ENCODE results near the gene MTMR2.
"Not testable (repeated sequence)": the region's sequence is repeated elsewhere in the genome, so short reads cannot be mapped to it uniquely, and the experiment has no call there.

MTMR2 gene

GRCh38 chr11:95835351-95835750 lies 88.6 kb downstream of the MTMR2 start:
- DNase-seq = no peak
- TF ChIP-seq GATA1 (IDR thresholded peaks at IDR 0.05; ENCODE audit: low read depth, low read length) (no peak), POLR2A (IDR thresholded peaks at IDR 0.05; ENCODE audit: low read length) (no peak)

- DNase-seq = no peak
- TF ChIP-seq POLR2A (IDR thresholded peaks at IDR 0.05; ENCODE audit: low read length) (no peak), GATA1 (IDR thresholded peaks at IDR 0.05; ENCODE audit: low read depth, low read length) (no peak)
Observed at GRCh38 chr11:95833378-95833777, 90.5 kb downstream of the MTMR2 start.

- no peak for DNase-seq
- TF ChIP-seq POLR2A (IDR thresholded peaks at IDR 0.05; ENCODE audit: low read length) (no peak), GATA1 (IDR thresholded peaks at IDR 0.05; ENCODE audit: low read depth, low read length) (no peak)
Observed at GRCh38 chr11:95832763-95833162, 91.1 kb downstream of the MTMR2 start.

- no peak for DNase-seq
- TF ChIP-seq GATA1 (IDR thresholded peaks at IDR 0.05; ENCODE audit: low read depth, low read length) (no peak), POLR2A (IDR thresholded peaks at IDR 0.05; ENCODE audit: low read length) (no peak)
Observed at GRCh38 chr11:95831198-95831883, 92.6 kb downstream of the MTMR2 start.

- TF ChIP-seq GATA1 (IDR thresholded peaks at IDR 0.05; ENCODE audit: low read depth, low read length) = no peak
- TF ChIP-seq POLR2A (IDR thresholded peaks at IDR 0.05; ENCODE audit: low read length) = no peak
- DNase-seq = no peak
Observed at GRCh38 chr11:95829580-95830259, 94.2 kb downstream of the MTMR2 start.

GRCh38 chr11:95827696-95828095 lies 96.2 kb downstream of the MTMR2 start:
- peak in 1 of 2 experiments; percentile 13 for DNase-seq
- no peak for TF ChIP-seq POLR2A (IDR thresholded peaks at IDR 0.05; ENCODE audit: low read length)
- TF ChIP-seq GATA1 (IDR thresholded peaks at IDR 0.05; ENCODE audit: low read depth, low read length) = no peak

GRCh38 chr11:95821640-95822039 lies 102.3 kb downstream of the MTMR2 start:
- DNase-seq = no peak
- TF ChIP-seq GATA1 (IDR thresholded peaks at IDR 0.05; ENCODE audit: low read depth, low read length) = no peak
- TF ChIP-seq POLR2A (IDR thresholded peaks at IDR 0.05; ENCODE audit: low read length) = no peak

GRCh38 chr11:95816037-95816436 lies 107.9 kb downstream of the MTMR2 start:
- no peak for DNase-seq
- TF ChIP-seq GATA1 (IDR thresholded peaks at IDR 0.05; ENCODE audit: low read depth, low read length) (no peak), POLR2A (IDR thresholded peaks at IDR 0.05; ENCODE audit: low read length) (no peak)

GRCh38 chr11:95811052-95811451 lies 112.9 kb downstream of the MTMR2 start:
- DNase-seq = not testable (repeated sequence)

GRCh38 chr11:95806464-95806863 lies 117.4 kb downstream of the MTMR2 start:
- DNase-seq = not testable (repeated sequence)

GRCh38 chr11:95805869-95806268 lies 118.0 kb downstream of the MTMR2 start:
- no peak for DNase-seq
- TF ChIP-seq GATA1 (IDR thresholded peaks at IDR 0.05; ENCODE audit: low read depth, low read length) (no peak), POLR2A (IDR thresholded peaks at IDR 0.05; ENCODE audit: low read length) (no peak)

- DNase-seq = no peak
- no peak for TF ChIP-seq GATA1 (IDR thresholded peaks at IDR 0.05; ENCODE audit: low read depth, low read length)
- no peak for TF ChIP-seq POLR2A (IDR thresholded peaks at IDR 0.05; ENCODE audit: low read length)
Observed at GRCh38 chr11:95803973-95804372, 119.9 kb downstream of the MTMR2 start.

- no peak for TF ChIP-seq GATA1 (IDR thresholded peaks at IDR 0.05; ENCODE audit: low read depth, low read length)
- TF ChIP-seq POLR2A (IDR thresholded peaks at IDR 0.05; ENCODE audit: low read length) = no peak
- no peak for DNase-seq
Observed at GRCh38 chr11:95802806-95803205, 121.1 kb downstream of the MTMR2 start.

GRCh38 chr11:95800438-95800837 lies 123.5 kb downstream of the MTMR2 start:
- TF ChIP-seq POLR2A (IDR thresholded peaks at IDR 0.05; ENCODE audit: low read length) (no peak), GATA1 (IDR thresholded peaks at IDR 0.05; ENCODE audit: low read depth, low read length) (no peak)
- DNase-seq = no peak

GRCh38 chr11:95799546-95799945 lies 124.4 kb downstream of the MTMR2 start:
- TF ChIP-seq POLR2A (IDR thresholded peaks at IDR 0.05; ENCODE audit: low read length) = no peak
- DNase-seq = no peak
